HUES6 (cell line): ENCODE data around the gene GGT5.

ENCODE experiments used
- H3K27ac ChIP-seq: 2 replicates; pipeline ENCODE4 v1.7.0; 2013; ENCODE audit warnings: low read depth, mild to moderate bottlenecking, low read length, inconsistent platforms
- H3K27me3 ChIP-seq: 2 replicates; pipeline ENCODE4 v1.6.1; 2013; ENCODE audit warnings: low read length; ENCODE audit not compliant: control insufficient read depth, insufficient read depth
- H3K36me3 ChIP-seq: 2 replicates; pipeline ENCODE4 v1.6.1; 2013; ENCODE audit warnings: low read length; ENCODE audit not compliant: control insufficient read depth, insufficient read depth
- H3K4me1 ChIP-seq: 2 replicates; pipeline ENCODE4 v1.6.1; 2013; ENCODE audit warnings: low read length; ENCODE audit not compliant: control insufficient read depth, insufficient read depth
- H3K4me3 ChIP-seq: 2 replicates; pipeline ENCODE4 v1.5.1; 2013; ENCODE audit warnings: low read depth, low read length
- H3K9ac ChIP-seq: one replicate; pipeline ENCODE4 v1.6.1; 2013; ENCODE audit warnings: mild to moderate bottlenecking, low read length
- H3K9me3 ChIP-seq: 2 replicates; pipeline ENCODE4 v1.6.1; 2013; ENCODE audit warnings: low read depth, low read length; ENCODE audit not compliant: control insufficient read depth, insufficient read depth

The GGT5 gene

DNA sequence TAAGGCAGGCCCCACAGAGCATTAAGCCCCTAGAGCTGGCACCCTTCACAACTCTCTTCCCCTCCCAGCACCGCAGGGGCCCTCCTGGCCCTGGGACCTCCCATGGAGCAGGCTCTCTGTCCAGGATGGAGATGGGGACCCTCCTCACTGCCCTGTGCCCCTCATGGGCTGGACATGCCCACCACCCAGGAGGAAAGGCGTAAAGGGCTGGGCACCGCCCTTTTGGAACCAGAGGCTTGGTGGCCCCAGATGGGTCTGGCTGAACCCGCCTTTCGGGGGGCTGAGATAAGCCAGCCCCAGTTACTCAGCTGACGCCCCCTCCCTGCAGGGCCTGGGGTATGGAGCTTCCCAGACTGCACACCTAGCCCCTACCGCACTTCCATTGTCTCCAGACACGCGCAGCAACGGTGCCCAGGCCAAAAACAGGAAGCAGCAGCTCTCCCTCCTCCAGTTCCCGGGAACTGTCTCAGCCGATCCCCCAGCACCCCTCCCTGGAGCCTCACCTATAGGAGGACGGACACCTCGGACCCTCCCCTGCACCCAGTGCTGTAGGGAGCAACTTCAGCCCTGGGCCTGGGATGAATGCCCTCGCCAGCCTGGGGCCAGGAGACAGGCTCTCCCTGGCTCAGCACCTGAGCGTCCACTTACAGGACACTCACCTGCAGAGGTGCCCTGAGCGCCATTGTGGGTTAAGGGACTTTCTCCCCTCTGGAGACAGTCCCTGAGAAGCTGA, 65.2 kb downstream of the GGT5 start:
- H3K4me1 ChIP-seq = peaks cover 13% of the 10 kb centered on the region
- no peak overlapping the region for H3K4me3 ChIP-seq
- peaks cover 16% of the 10 kb centered on the region for H3K36me3 ChIP-seq
- no peak overlapping the region for H3K27ac ChIP-seq
- H3K9me3 ChIP-seq = no peaks in the 10 kb centered on the region
- H3K9ac ChIP-seq = no peak overlapping the region
- no peaks in the 10 kb centered on the region for H3K27me3 ChIP-seq

DNA sequence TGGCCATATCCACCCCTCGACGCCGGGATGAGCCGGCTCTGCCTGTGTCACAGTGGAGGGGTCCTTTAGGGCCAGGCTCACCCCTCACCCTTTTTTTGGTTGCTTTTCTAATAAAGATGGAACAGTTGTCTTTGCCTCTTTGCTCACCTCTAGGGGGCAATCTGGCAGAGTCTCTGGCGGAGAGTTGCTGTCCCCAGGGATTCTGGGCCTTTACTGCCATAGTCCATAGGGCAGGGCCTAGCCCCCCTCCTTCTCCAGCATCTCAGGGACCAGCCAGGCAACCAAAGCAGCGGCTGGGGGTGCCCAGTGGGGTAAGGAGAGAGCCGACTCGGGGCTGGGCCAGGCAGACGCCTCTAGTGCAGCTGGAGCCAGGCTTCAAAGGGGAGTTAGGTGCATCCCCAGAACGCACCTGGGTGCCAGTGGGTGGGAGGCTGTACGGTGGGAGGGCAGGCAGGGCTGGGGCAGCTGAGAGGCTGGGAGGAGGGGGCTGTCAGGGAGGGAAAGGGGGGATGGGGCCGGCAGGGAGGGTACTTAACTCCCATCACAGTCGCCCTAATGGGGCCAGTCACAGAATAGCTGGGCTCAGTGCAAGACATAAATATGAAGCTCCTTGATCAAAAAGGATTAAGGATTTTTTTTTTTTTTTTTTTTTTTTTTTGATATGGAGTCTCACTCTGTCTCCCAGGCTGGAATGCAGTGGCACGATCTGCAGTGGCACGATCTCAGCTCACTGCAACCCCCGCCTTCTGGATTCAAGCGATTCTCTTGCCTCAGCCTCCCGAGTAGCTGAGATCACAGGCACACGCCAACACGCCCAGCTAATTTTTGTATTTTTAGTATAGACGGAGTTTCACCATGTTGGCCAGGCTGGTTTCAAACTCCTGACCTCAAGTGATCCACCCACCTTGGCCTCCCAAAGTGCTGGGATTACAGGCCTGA, 66.1 kb downstream of the GGT5 start:
- Histone ChIP-seq H3K27me3 (no peaks in the 10 kb centered on the region), H3K9me3 (no peaks in the 10 kb centered on the region), H3K4me1 (peaks cover 13% of the 10 kb centered on the region), H3K4me3 (no peak overlapping the region), H3K27ac (no peak overlapping the region), H3K36me3 (peaks cover 16% of the 10 kb centered on the region), H3K9ac (no peak overlapping the region)

DNA sequence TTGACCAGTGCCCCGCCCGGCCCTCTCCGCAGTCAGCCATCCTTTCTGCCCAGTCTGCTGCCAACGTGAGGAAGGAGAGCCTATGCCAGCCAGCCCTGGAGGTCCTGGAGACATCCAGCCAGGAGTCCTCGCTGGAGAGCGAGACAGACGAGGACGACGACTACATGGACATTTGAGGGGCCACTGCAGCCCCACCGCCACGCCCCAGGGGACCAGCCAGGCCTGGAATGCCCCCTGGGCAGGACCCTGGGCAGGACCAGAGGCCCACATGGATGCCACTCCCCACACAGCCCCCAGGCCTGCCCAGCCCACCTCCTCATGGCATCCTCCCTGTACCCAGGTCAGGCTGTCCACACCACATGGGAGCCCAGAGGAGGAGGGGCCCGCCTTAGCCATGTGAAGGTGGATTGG, 66.9 kb downstream of the GGT5 start:
- H3K9me3 ChIP-seq = no peaks in the 10 kb centered on the region
- peaks cover 13% of the 10 kb centered on the region for H3K4me1 ChIP-seq
- no peak overlapping the region for H3K9ac ChIP-seq
- no peak overlapping the region for H3K27ac ChIP-seq
- no peak overlapping the region for H3K4me3 ChIP-seq
- H3K27me3 ChIP-seq = no peaks in the 10 kb centered on the region
- H3K36me3 ChIP-seq = peaks cover 19% of the 10 kb centered on the region

DNA sequence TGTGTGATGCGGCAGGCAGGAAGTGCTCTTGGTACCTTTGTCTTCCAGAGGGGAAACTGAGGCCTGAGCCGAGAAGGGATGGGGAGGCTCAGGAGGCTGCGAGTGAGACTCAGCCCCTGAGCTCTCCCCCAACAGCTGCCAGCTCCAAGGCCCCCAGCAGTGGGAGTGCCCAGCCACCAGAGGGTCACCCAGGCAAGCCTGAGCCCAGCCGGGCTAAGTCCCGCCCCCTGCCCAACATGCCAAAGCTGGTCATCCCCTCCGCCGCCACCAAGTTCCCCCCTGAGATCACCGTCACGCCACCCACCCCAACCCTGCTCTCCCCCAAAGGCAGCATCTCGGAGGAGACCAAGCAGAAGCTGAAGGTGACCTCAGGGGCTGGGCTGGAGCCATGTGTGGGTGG, 67.4 kb downstream of the GGT5 start:
- Histone ChIP-seq H3K4me3 (no peak overlapping the region), H3K36me3 (peaks cover 25% of the 10 kb centered on the region), H3K4me1 (peaks cover 13% of the 10 kb centered on the region), H3K9ac (no peak overlapping the region), H3K27me3 (no peaks in the 10 kb centered on the region), H3K27ac (no peak overlapping the region), H3K9me3 (no peaks in the 10 kb centered on the region)

DNA sequence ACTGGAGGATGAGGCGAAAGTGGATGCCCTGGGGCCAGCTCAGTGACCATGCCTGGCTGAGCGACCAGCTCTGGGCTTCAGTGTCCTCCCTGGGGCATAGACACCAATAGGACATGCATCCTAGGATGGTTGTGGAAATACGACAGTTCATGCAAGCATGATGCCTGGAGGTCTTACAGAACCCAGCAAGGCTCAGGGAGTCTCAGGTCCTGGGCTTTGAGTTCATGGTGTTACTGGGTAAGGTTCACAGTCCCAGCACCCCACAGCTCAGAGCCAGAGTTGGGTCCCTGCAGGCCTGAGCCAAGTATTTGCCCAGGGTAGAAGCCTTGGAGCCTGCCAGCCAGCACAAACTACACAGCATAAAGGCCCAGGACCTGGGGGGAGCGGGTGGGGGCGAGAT, 67.8 kb downstream of the GGT5 start:
- Histone ChIP-seq H3K4me1 (peaks cover 13% of the 10 kb centered on the region), H3K4me3 (no peak overlapping the region), H3K27me3 (no peaks in the 10 kb centered on the region), H3K9me3 (no peaks in the 10 kb centered on the region), H3K36me3 (peaks cover 29% of the 10 kb centered on the region), H3K27ac (no peak overlapping the region), H3K9ac (no peak overlapping the region)

DNA sequence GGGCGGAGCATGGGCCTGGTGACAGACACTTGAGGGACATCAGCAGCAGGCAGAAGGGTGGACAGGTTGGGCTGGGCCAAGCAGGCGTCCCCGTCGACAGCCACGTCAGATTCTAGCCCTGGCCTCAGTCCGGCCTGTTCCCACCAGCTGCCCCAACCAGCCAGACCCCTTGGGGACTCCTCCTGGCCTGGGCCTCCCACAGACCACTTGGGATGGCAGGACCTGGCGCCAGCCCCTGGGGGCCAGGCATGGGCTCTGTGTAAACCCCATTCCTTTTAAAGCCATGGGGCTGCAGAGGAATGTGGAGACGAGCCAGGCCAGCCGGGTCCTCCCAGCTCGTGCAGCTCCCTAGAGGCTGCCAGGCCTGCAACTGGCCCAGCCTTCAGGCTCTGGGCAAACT, 68.3 kb downstream of the GGT5 start:
- no peak overlapping the region for H3K9ac ChIP-seq
- no peak overlapping the region for H3K27ac ChIP-seq
- H3K36me3 ChIP-seq = peaks cover 33% of the 10 kb centered on the region
- peaks cover 12% of the 10 kb centered on the region for H3K4me1 ChIP-seq
- H3K4me3 ChIP-seq = no peak overlapping the region
- H3K9me3 ChIP-seq = no peaks in the 10 kb centered on the region
- H3K27me3 ChIP-seq = no peaks in the 10 kb centered on the region

DNA sequence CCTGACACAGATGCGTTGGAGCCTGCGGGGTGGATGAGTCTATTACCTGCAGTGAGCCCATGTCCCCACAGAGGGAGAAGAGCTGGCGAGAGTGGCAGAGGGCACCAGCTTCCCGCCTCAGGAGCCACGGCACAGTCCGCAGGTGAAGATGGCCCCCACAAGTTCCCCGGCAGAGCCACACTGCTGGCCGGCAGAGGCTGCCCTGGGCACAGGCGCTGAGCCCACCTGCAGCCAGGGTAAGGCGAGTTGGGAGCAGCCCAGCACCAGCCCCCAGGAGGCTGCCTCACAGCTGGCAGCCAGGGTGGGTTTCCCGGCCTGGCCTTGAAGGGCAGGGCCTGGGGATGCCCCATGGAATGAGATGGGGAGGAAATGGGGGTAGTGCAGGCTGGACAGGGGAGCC, 68.8 kb downstream of the GGT5 start:
- Histone ChIP-seq H3K9me3 (no peaks in the 10 kb centered on the region), H3K27me3 (no peaks in the 10 kb centered on the region), H3K4me1 (peaks cover 8% of the 10 kb centered on the region; the same call in 1 of the 2 replicates), H3K36me3 (peaks cover 39% of the 10 kb centered on the region), H3K27ac (no peak overlapping the region), H3K9ac (no peak overlapping the region), H3K4me3 (no peak overlapping the region)

DNA sequence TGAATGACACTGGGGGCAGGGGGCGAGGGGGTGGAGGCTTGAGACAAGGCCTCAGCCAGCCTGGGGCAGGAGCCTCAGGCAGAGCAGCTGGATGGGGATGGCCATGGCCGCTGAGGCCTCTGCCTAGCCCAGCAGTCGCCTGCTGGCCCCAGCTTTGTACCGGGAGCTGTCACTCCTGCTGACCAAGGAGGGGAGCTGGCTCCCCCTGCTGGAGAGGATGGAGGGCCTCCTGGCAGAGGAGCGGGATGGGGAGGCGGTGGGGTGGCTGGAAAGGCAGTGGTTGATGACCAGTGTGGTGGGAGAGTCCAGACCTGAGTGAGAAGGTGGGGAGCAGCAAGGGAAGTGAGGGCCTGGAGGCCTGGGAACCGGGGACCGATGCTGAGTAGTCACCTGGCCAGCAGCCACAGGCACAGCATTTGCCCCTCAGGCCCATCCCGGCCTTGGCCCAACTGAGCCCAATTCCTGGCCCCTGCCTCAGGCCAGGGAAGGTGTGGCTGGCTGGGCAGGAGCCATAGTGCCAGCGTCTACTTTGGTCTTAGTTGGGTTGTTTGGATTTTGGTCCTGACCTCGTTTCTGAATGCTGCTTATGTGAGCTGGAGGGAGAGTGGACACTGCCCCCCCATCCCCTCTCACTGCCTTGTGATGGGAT, 69.6 kb downstream of the GGT5 start:
- Histone ChIP-seq H3K27ac (no peak overlapping the region), H3K9me3 (no peaks in the 10 kb centered on the region), H3K4me3 (no peak overlapping the region), H3K36me3 (peaks cover 41% of the 10 kb centered on the region), H3K4me1 (peaks cover 5% of the 10 kb centered on the region; the same call in 1 of the 2 replicates), H3K27me3 (no peaks in the 10 kb centered on the region), H3K9ac (no peak overlapping the region)

DNA sequence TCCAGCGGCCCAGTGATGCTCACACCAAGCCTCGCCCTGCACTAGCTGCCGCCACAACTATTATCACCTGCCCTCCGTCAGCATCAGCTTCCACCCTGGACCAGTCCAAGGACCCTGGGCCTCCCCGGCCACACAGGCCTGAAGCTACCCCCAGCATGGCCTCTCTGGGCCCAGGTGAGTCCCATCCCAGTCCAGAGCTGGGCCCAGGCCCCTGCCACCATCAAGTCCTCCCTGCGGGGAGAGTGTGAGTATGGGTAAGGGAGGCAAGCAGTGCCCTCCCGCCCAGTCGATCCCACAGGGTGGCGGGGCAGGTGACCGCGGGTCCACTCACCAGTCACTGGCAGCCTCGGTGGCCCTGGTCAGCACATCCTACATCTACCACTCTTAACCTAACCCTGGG, 73.1 kb downstream of the GGT5 start:
- Histone ChIP-seq H3K27ac (no peak overlapping the region), H3K4me1 (no peaks in the 10 kb centered on the region), H3K4me3 (no peak overlapping the region), H3K9ac (no peak overlapping the region), H3K27me3 (no peaks in the 10 kb centered on the region), H3K36me3 (peaks cover 59% of the 10 kb centered on the region), H3K9me3 (no peaks in the 10 kb centered on the region)

DNA sequence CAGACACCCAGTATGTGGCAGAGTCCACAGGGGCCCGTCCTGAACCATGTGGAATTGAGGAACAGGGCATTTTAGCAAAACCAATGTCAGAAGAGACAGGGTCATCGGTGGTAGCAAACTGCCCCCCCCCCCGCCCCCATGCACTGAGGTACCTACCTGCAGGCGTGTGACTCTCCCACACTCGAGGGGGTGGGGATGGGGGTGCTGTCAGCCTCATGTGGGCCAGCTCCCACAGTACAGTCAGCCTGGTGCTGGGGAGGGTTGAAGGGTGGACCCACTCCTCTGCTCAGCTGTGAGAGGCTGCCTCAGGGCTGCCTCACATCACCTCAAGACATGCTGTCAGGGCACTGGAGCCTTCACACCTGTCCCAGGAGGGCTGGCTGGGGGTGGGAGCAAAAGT, 74.2 kb downstream of the GGT5 start:
- H3K4me1 ChIP-seq = no peaks in the 10 kb centered on the region
- H3K4me3 ChIP-seq = no peak overlapping the region
- no peaks in the 10 kb centered on the region for H3K9me3 ChIP-seq
- H3K36me3 ChIP-seq = peaks cover 63% of the 10 kb centered on the region
- no peaks in the 10 kb centered on the region for H3K27me3 ChIP-seq
- no peak overlapping the region for H3K9ac ChIP-seq
- no peak overlapping the region for H3K27ac ChIP-seq

DNA sequence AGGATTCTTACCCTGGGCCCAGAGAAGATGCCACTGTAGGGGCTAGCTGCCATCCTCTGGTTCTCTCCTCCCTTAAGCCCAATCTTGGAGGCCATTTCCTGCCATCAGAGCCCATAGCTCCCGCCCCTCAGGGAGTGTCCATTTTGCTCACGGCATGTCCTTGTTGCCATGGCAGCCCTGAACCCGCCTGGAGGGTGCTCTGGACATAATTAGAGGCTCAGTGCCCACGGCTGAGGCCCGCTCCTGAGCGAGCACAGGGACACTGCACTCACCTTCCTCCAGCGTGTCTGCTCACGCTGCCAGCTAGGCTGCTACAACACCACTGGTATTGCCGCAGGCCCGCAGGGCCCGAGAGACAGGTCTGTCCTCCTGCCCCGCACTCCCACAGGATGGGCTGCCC, 74.7 kb downstream of the GGT5 start:
- H3K27ac ChIP-seq = no peak overlapping the region
- no peaks in the 10 kb centered on the region for H3K9me3 ChIP-seq

More for the DNA sequence above, 74.7 kb downstream of the GGT5 start:
- Histone ChIP-seq H3K4me3 (no peak overlapping the region), H3K36me3 (peaks cover 64% of the 10 kb centered on the region), H3K4me1 (no peaks in the 10 kb centered on the region), H3K27me3 (no peaks in the 10 kb centered on the region), H3K9ac (no peak overlapping the region)
